Cardiac muscle cell (in vitro differentiated cells and primary cell): ENCODE data around the gene COL4A2. TPM values are rescaled to one million over a fixed set of nuclear protein-coding genes. Genes with fewer than 3 reads are reported as not detected.

Experiments used
- DNase-seq, 2 donors: peaks; one replicate each; pipeline versions ENCODE4 v3.0.0 to v3.0.0-alpha.2; 2010 to 2017; ENCODE audit warnings: low read depth in 1 of 2, low spot score in 1 of 2
- H3K27ac ChIP-seq: fragments of 200-600 bp; sonication (generic); 2 replicates; pipeline ENCODE4 v1.5.1; 2016
- H3K27me3 ChIP-seq: fragments of 200-600 bp; sonication (generic); 2 replicates; pipeline ENCODE4 v1.6.0; 2016; ENCODE audit warnings: control low read depth
- H3K36me3 ChIP-seq: fragments of 200-600 bp; sonication (generic); 2 replicates; pipeline ENCODE4 v1.5.1; 2016; ENCODE audit warnings: control low read depth
- H3K4me1 ChIP-seq: fragments of 200-600 bp; sonication (generic); 2 replicates; pipeline ENCODE4 v1.8.1; 2017; ENCODE audit warnings: low read depth, mild to moderate bottlenecking, mixed run types
- H3K4me3 ChIP-seq: fragments of 200-600 bp; sonication (generic); 2 replicates; pipeline ENCODE4 v1.5.1; 2016; ENCODE audit warnings: mild to moderate bottlenecking
- H3K9me3 ChIP-seq: fragments of 200-600 bp; sonication (generic); 2 replicates; pipeline ENCODE4 v1.5.1; 2017; ENCODE audit warnings: low read depth, mild to moderate bottlenecking, control low read depth
- CTCF ChIP-seq: IDR thresholded peaks from 2 replicates; pipeline ENCODE4 v1.5.1; 2012; ENCODE audit warnings: low read depth, mild to moderate bottlenecking, low read length
- polyA plus RNA-seq: library from polyadenylated mRNA; unstranded; fragments of >200 nt; fragmentation: Nextera tagmentation; extraction: Ambion mirVana; gene quantifications from 2 replicates; pipeline ENCODE4 v1.2.1, GENCODE V29; 2016
- total RNA-seq: library from RNA; depleted of rRNA; stranded (reverse); fragments of >200 nt; gene quantifications from 2 replicates; pipeline ENCODE4 v1.2.3, GENCODE V29; 2016

COL4A2 gene
- total and polyA plus RNA-seq, 2 experiments from 2014 or later, result 184 to 516 TPM

- Histone ChIP-seq H3K27ac (no peak overlapping the region), H3K4me1 (peaks cover 14% of the 10 kb centered on the region), H3K36me3 (no peaks in the 10 kb centered on the region), H3K9me3 (no peaks in the 10 kb centered on the region), H3K27me3 (no peaks in the 10 kb centered on the region), H3K4me3 (no peak overlapping the region)
- no peak for TF ChIP-seq CTCF
- DNase-seq, result no peak
Observed at GRCh38 chr13:110381029-110381360, 73.9 kb downstream of the COL4A2 start.

GRCh38 chr13:110382229-110382628 lies 75.1 kb downstream of the COL4A2 start:
- no peak for TF ChIP-seq CTCF
- no peaks in the 10 kb centered on the region for H3K27me3 ChIP-seq
- H3K4me1 ChIP-seq, result peaks cover 7% of the 10 kb centered on the region
- H3K27ac ChIP-seq, result no peak overlapping the region
- no peak overlapping the region for H3K4me3 ChIP-seq
- no peaks in the 10 kb centered on the region for H3K9me3 ChIP-seq
- DNase-seq, result peak in 1 of 2 donors; percentile 62
- H3K36me3 ChIP-seq, result no peaks in the 10 kb centered on the region

GRCh38 chr13:110382830-110383229 lies 75.7 kb downstream of the COL4A2 start:
- H3K36me3 ChIP-seq, result no peaks in the 10 kb centered on the region
- no peaks in the 10 kb centered on the region for H3K9me3 ChIP-seq

GRCh38 chr13:110387451-110388107 lies 80.5 kb downstream of the COL4A2 start:
- Histone ChIP-seq H3K9me3 (no peaks in the 10 kb centered on the region), H3K36me3 (no peaks in the 10 kb centered on the region), H3K27me3 (no peaks in the 10 kb centered on the region), H3K4me3 (no peak overlapping the region), H3K27ac (peak overlapping the region; percentile 73), H3K4me1 (peaks cover 16% of the 10 kb centered on the region)
- peak in 1 of 2 donors; percentile 59 for DNase-seq
- no peak for TF ChIP-seq CTCF

More at GRCh38 chr13:110382830-110383229, 75.7 kb downstream of the COL4A2 start:
- no peak overlapping the region for H3K4me3 ChIP-seq
- DNase-seq, result no peak
- no peak for TF ChIP-seq CTCF
- H3K4me1 ChIP-seq, result peaks cover 10% of the 10 kb centered on the region
- H3K27ac ChIP-seq, result no peak overlapping the region
- no peaks in the 10 kb centered on the region for H3K27me3 ChIP-seq

GRCh38 chr13:110388108-110388943 lies 81.2 kb downstream of the COL4A2 start:
- H3K4me1 ChIP-seq, result peaks cover 16% of the 10 kb centered on the region
- H3K36me3 ChIP-seq, result no peaks in the 10 kb centered on the region
- no peaks in the 10 kb centered on the region for H3K9me3 ChIP-seq
- no peak for TF ChIP-seq CTCF
- no peaks in the 10 kb centered on the region for H3K27me3 ChIP-seq
- H3K4me3 ChIP-seq, result no peak overlapping the region
- H3K27ac ChIP-seq, result peak overlapping the region; percentile 73
- peak in 1 of 2 donors; percentile 81 for DNase-seq
